ENCODE measurements around the gene ACAD8.

DNA sequence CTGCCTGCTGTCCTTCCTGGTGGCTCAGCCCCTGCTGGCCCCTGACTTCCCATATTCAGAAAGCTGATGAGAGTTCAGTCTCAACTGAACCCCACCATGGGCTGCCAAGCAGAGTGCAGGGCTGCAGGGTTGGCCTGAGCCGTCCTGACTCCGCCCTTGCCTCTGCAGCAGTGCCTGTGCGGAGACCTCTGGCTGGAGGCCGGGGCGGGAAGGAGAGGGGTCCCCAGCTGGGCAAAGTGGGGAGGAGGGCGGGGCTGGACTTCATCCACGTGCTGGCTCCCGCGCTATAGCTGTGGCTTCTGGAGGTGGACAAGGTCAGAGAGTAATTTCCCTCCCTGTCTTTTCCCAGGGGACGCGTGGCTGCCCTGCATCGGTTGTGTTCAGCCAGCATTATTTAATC, 36.4 kb downstream of the ACAD8 start:
- TF ChIP-seq POLR2A (IDR thresholded peaks at IDR 0.05; ENCODE audit: low read depth, low read length) (no peak), TAF1 (IDR thresholded peaks at IDR 0.05; ENCODE audit: low read depth, low read length) (no peak)

Data from GM12891 (cell line).